ENCODE measurements around the gene DENND5A. TPM values are rescaled to one million over a fixed set of nuclear protein-coding genes. Genes with fewer than 3 reads are reported as not detected.

Gene DENND5A
- total RNA-seq, 1 experiment from 2014 or later, result 58.0 TPM

DNA sequence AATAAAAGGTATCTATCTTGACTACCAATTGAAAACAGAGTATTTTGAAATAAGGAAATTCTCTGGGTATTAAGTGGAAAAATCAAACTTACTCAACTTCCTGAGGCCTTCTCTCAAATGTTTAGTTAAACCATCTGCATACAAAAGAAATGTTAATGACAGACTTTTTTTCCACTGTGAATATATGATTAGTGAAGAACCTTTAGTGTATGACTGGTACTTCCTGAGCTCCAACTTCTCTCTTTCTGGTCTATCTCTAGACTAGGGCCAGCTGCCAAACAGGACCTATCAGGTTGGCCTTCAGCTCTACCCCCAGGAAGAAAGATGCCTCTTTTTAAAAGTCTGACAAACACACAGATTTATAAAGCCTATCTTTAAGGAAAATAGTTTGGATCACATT is 105.0 kb downstream of the DENND5A start:
- H3K27ac Mint-ChIP-seq (ENCODE audit: unreplicated experiment), result no peak overlapping the region
- no peaks in the 10 kb centered on the region for H3K27me3 Mint-ChIP-seq (ENCODE audit: insufficient read depth, unreplicated experiment)
- H3K4me3 Mint-ChIP-seq (ENCODE audit: unreplicated experiment), result no peak overlapping the region
- BruUV-seq (replicated peaks), result no TSS peak
- TF ChIP-seq, protein P1, sequence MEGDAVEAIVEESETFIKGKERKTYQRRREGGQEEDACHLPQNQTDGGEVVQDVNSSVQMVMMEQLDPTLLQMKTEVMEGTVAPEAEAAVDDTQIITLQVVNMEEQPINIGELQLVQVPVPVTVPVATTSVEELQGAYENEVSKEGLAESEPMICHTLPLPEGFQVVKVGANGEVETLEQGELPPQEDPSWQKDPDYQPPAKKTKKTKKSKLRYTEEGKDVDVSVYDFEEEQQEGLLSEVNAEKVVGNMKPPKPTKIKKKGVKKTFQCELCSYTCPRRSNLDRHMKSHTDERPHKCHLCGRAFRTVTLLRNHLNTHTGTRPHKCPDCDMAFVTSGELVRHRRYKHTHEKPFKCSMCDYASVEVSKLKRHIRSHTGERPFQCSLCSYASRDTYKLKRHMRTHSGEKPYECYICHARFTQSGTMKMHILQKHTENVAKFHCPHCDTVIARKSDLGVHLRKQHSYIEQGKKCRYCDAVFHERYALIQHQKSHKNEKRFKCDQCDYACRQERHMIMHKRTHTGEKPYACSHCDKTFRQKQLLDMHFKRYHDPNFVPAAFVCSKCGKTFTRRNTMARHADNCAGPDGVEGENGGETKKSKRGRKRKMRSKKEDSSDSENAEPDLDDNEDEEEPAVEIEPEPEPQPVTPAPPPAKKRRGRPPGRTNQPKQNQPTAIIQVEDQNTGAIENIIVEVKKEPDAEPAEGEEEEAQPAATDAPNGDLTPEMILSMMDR (IDR thresholded peaks at IDR 0.05; ENCODE audit: insufficient read depth in 1 of 2, low read depth in 1 of 2, low read length in 1 of 2, severe bottlenecking in 1 of 2, unreplicated experiment in 1 of 2), result no peak
- no peaks in the 10 kb centered on the region for H3K36me3 ChIP-seq (ENCODE audit: control insufficient read depth, insufficient read depth, low read length)
- ChIA-PET POLR2A (interaction anchor here (0.6 kb wide), 1 partner anchor 213 kb away, joined by 5 read pairs; no protein-coding TSS in a partner anchor), CTCF (interaction anchor here (0.6 kb wide), 1 partner anchor 114 kb away, joined by 4 read pairs; no protein-coding TSS in a partner anchor)
- peaks cover 55% of the 10 kb centered on the region for H3K36me3 Mint-ChIP-seq (ENCODE audit: insufficient read depth, unreplicated experiment)
- no peaks in the 10 kb centered on the region for H3K4me1 ChIP-seq
- no peaks in the 10 kb centered on the region for H3K27me3 ChIP-seq (replicated peaks; ENCODE audit: control insufficient read depth, insufficient read depth, low read length)
- no peak for DNase-seq
- no peak overlapping the region for H3K4me3 ChIP-seq (ENCODE audit: low read depth, low read length)
- no peaks in the 10 kb centered on the region for H3K9me3 Mint-ChIP-seq (ENCODE audit: unreplicated experiment)
- no peaks in the 10 kb centered on the region for H3K9me3 ChIP-seq
- H3K4me1 Mint-ChIP-seq (ENCODE audit: low read depth, unreplicated experiment), result no peaks in the 10 kb centered on the region
- intact Hi-C loops (cut with micrococcal nuclease; ENCODE audit: unreplicated experiment), result no loop called here

DNA sequence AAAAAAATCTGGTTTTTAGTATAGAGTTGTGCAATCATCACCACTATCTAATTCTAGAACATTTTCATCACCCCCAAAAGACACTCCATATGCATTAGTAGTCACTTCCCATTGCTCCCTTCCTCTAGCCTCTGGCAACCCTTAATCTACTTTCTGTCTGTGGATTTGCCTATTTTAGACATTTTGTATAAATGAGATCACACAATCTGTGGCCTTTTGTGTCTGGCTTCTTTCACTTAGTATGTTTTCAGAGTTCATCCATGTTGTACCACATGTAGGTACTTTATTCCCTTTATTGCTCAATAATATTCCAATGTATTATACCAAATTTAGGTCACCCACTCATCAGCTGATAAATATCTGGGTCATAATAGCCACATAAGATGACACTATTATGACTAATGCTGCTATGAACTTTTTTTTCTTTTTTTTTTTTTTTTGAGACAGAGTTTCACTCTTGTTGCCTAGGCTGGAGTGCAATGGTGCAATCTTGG is 106.2 kb downstream of the DENND5A start:
- intact Hi-C loops (cut with micrococcal nuclease; ENCODE audit: unreplicated experiment), result no loop called here
- Mint-ChIP-seq H3K9me3 (ENCODE audit: unreplicated experiment) (no peaks in the 10 kb centered on the region), H3K36me3 (ENCODE audit: insufficient read depth, unreplicated experiment) (peaks cover 54% of the 10 kb centered on the region), H3K4me3 (ENCODE audit: unreplicated experiment) (no peak overlapping the region), H3K27ac (ENCODE audit: unreplicated experiment) (no peak overlapping the region), H3K4me1 (ENCODE audit: low read depth, unreplicated experiment) (no peaks in the 10 kb centered on the region), H3K27me3 (ENCODE audit: insufficient read depth, unreplicated experiment) (no peaks in the 10 kb centered on the region)
- CTCF ChIA-PET, result interaction anchor here (2.5 kb wide), 1 partner anchor 21 kb away, joined by 5 read pairs; no protein-coding TSS in a partner anchor
- no TSS peak for BruUV-seq (replicated peaks)
- Histone ChIP-seq H3K9me3 (no peaks in the 10 kb centered on the region), H3K4me3 (ENCODE audit: low read depth, low read length) (no peak overlapping the region), H3K36me3 (ENCODE audit: control insufficient read depth, insufficient read depth, low read length) (no peaks in the 10 kb centered on the region), H3K4me1 (no peaks in the 10 kb centered on the region), H3K27me3 (replicated peaks; ENCODE audit: control insufficient read depth, insufficient read depth, low read length) (no peaks in the 10 kb centered on the region)
- no peak for DNase-seq
- TF ChIP-seq, protein P1 (IDR thresholded peaks at IDR 0.05; ENCODE audit: insufficient read depth in 1 of 2, low read depth in 1 of 2, low read length in 1 of 2, severe bottlenecking in 1 of 2, unreplicated experiment in 1 of 2), result no peak
- POLR2A ChIA-PET, result no interaction called here

DNA sequence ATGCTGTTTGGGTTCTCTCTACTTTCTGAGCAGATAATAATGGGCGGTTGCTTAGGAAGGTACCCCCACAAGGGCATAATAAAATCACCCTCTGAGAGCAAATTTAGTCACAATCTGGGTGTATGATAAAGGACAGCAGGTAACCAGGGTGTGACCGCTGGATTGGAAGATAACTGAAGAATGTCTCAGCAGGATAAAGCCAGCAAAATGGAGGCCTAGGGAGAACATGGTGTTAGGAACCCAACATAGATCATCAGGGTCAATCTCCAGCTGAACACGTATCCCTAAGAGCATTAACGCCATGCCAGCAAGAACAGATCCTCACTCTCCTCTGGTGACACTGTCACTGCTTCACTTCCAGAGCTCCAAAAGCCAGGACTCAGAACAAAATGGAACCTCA is 109.2 kb downstream of the DENND5A start:
- H3K27me3 Mint-ChIP-seq (ENCODE audit: insufficient read depth, unreplicated experiment), result no peaks in the 10 kb centered on the region
- Histone ChIP-seq H3K4me3 (ENCODE audit: low read depth, low read length) (no peak overlapping the region), H3K36me3 (ENCODE audit: control insufficient read depth, insufficient read depth, low read length) (no peaks in the 10 kb centered on the region), H3K27me3 (replicated peaks; ENCODE audit: control insufficient read depth, insufficient read depth, low read length) (no peaks in the 10 kb centered on the region), H3K4me1 (no peaks in the 10 kb centered on the region), H3K9me3 (no peaks in the 10 kb centered on the region)
- CTCF ChIA-PET, result no interaction called here
- intact Hi-C loops (cut with micrococcal nuclease; ENCODE audit: unreplicated experiment), result no loop called here
- no peaks in the 10 kb centered on the region for H3K4me1 Mint-ChIP-seq (ENCODE audit: low read depth, unreplicated experiment)
- DNase-seq, result no peak
- no TSS peak for BruUV-seq (replicated peaks)
- H3K27ac Mint-ChIP-seq (ENCODE audit: unreplicated experiment), result no peak overlapping the region
- no peak overlapping the region for H3K4me3 Mint-ChIP-seq (ENCODE audit: unreplicated experiment)
- TF ChIP-seq, protein P1 (IDR thresholded peaks at IDR 0.05; ENCODE audit: insufficient read depth in 1 of 2, low read depth in 1 of 2, low read length in 1 of 2, severe bottlenecking in 1 of 2, unreplicated experiment in 1 of 2), result no peak
- POLR2A ChIA-PET, result no interaction called here
- no peaks in the 10 kb centered on the region for H3K9me3 Mint-ChIP-seq (ENCODE audit: unreplicated experiment)
- H3K36me3 Mint-ChIP-seq (ENCODE audit: insufficient read depth, unreplicated experiment), result peaks cover 51% of the 10 kb centered on the region

Measured in Caco-2 (cell line).